ENCODE results near the gene CARD11. TPM values are rescaled to one million over a fixed set of nuclear protein-coding genes. Genes with fewer than 3 reads are reported as not detected.
"Not testable (repeated sequence)": the region's sequence is repeated elsewhere in the genome, so short reads cannot be mapped to it uniquely, and the experiment has no call there.

CARD11 gene
- total and polyA plus RNA-seq, 11 donors: 0.15 to 3.2 (median 0.33) TPM; not detected in 2

DNA sequence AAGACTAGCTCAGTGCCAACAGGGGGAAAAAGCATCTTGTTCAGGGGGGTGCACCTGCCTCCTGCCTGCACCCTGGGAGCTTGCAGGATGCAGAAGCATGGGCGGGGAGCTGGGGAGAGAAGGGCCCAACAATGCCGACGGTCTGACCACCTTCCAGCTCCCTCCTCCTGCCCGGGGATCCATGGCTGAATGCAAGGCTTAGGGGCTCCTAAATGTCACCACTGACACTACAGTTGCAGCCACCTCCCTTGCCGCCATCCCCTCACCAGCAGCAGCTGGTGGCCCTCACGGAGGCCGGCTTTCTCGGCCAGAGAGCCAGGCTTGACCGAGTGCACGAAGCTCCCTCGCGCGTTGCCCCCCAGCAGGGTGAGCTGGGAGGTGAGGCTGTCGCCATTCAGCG lies 120.8 kb downstream of the CARD11 start:
- intact Hi-C loops (cut with DNase I): no loop called here
- peaks cover 0 to 5% (median 0%) of the 10 kb centered on the region in 9 donors for H3K36me3 ChIP-seq
- no peaks in the 10 kb centered on the region for H3K9me3 ChIP-seq
- H3K4me1 ChIP-seq: peaks cover 0 to 9% (median 2%) of the 10 kb centered on the region in 12 donors
- 81 to 94% (median 85%) methylated on average over 6 to 15 of the region's 15 CpGs for WGBS, 4 donors
- TF ChIP-seq CTCF (IDR thresholded peaks at IDR 0.05) (no peak), POLR2A (IDR thresholded peaks at IDR 0.05) (no peak)
- DNase-seq: peak in 1 of 5 donors; percentile 35
- H3K4me3 ChIP-seq: no peak overlapping the region
- peaks cover 0 to 30% (median 0%) of the 10 kb centered on the region in 9 donors for H3K27me3 ChIP-seq
- H3K27ac ChIP-seq: no peak overlapping the region
- ATAC-seq: no peak

DNA sequence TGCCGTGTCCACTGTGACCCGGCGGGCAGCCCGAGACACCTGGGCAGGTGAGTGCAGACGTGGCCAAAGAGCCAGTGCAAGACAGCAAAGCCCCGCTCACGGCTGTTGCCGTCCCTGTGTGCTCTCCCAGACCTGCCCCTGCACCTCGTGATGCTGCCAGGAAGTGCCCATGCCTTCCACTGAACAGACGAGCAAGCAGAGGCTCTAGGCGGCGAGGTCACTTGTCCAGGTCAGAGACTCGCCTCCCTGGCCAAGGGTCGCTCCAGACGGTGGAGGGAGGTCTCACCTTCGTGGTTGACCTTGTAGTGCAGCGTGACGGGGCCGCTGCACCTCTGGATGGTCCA lies 121.3 kb downstream of the CARD11 start:
- Histone ChIP-seq H3K27ac (no peak overlapping the region), H3K36me3 (peaks cover 0 to 5% (median 0%) of the 10 kb centered on the region in 9 donors), H3K9me3 (no peaks in the 10 kb centered on the region), H3K27me3 (peaks cover 0 to 30% (median 0%) of the 10 kb centered on the region in 9 donors), H3K4me1 (peaks cover 0 to 9% (median 2%) of the 10 kb centered on the region in 12 donors), H3K4me3 (no peak overlapping the region)
- no peak for TF ChIP-seq POLR2A (IDR thresholded peaks at IDR 0.05)
- TF ChIP-seq CTCF (IDR thresholded peaks at IDR 0.05): no peak
- ATAC-seq (no peak), DNase-seq (peak in 1 of 5 donors; percentile 54)
- 82 to 95% (median 86%) methylated on average over 12 to 19 of the region's 19 CpGs; no CpG with 5 or more reads in 1 of the 4 donors for WGBS, 4 donors
- intact Hi-C loops (cut with DNase I): no loop called here

- TF ChIP-seq POLR2A (IDR thresholded peaks at IDR 0.05) (no peak), CTCF (IDR thresholded peaks at IDR 0.05) (peak in 7 of 12 donors; percentile 12 to 40 (median 23))
Observed at GRCh38 chr7:2921653-2922347, 121.9 kb downstream of the CARD11 start.

GRCh38 chr7:2920956-2921652 lies 122.6 kb downstream of the CARD11 start:
- intact Hi-C loops (cut with DNase I): no loop called here
- no peak overlapping the region for H3K27ac ChIP-seq
- peaks cover 0 to 9% (median 2%) of the 10 kb centered on the region in 12 donors for H3K4me1 ChIP-seq
- H3K4me3 ChIP-seq: no peak overlapping the region
- H3K9me3 ChIP-seq: no peaks in the 10 kb centered on the region
- H3K36me3 ChIP-seq: peaks cover 0 to 5% (median 0%) of the 10 kb centered on the region in 9 donors
- ATAC-seq (no peak), DNase-seq (peak in 1 of 5 donors; percentile 25)
- peaks cover 0 to 32% (median 0%) of the 10 kb centered on the region in 9 donors for H3K27me3 ChIP-seq
- TF ChIP-seq CTCF (IDR thresholded peaks at IDR 0.05): no peak
- TF ChIP-seq POLR2A (IDR thresholded peaks at IDR 0.05): no peak
- 34 to 47% (median 41%) methylated on average over 13 to 17 of the region's 17 CpGs for WGBS, 4 donors

More at GRCh38 chr7:2921653-2922347, 121.9 kb downstream of the CARD11 start:
- no peaks in the 10 kb centered on the region for H3K9me3 ChIP-seq
- 45 to 52% (median 46%) methylated on average over 13 of the region's 13 CpGs for WGBS, 4 donors
- ATAC-seq: no peak
- H3K36me3 ChIP-seq: peaks cover 0 to 5% (median 0%) of the 10 kb centered on the region in 9 donors
- peaks cover 0 to 30% (median 0%) of the 10 kb centered on the region in 9 donors for H3K27me3 ChIP-seq
- peaks cover 0 to 9% (median 2%) of the 10 kb centered on the region in 12 donors for H3K4me1 ChIP-seq
- peak in 1 of 5 donors; percentile 46 for DNase-seq
- intact Hi-C loops (cut with DNase I): no loop called here
- no peak overlapping the region for H3K4me3 ChIP-seq
- H3K27ac ChIP-seq: no peak overlapping the region

DNA sequence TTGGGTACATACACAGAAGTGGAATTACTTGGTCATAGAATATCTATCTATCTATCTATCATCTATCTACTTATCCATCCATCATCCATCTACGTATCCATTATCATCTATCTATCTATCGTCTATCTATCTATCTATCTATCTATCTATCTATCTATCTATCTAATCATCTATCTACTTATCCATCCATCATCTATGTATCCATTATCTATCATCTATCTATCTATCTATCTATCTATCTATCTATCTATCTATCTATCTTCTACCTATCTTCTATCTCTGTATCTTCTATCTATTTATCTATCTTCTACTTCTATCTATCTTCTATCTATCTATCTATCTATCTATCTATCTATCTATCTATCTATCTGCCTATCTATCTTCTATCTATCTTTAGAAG lies 123.2 kb downstream of the CARD11 start:
- DNase-seq; H3K36me3 ChIP-seq; H3K4me1 ChIP-seq; H3K27ac ChIP-seq; H3K4me3 ChIP-seq; H3K9me3 ChIP-seq; ATAC-seq; intact Hi-C loops (cut with DNase I): not testable (repeated sequence)
- 62 to 72% (median 67%) methylated on average over 2 of the region's 2 CpGs for WGBS, 4 donors
- peaks cover 0 to 38% (median 0%) of the 10 kb centered on the region in 9 donors for H3K27me3 ChIP-seq

All from heart left ventricle (tissue), 16 donors.